K562 (cell line): ENCODE results near the gene EPHA4. TPM values are rescaled to one million over a fixed set of nuclear protein-coding genes. Genes with fewer than 3 reads are reported as not detected.

Source experiments
- ATAC-seq: fragments of 200-7000 bp; cut with Tn5 transposase; 3 replicates; pipeline ENCODE4 v1.9.1; 2020; ENCODE audit warnings: moderate library complexity
- BruUV-seq: library from RNA; stranded (reverse); fragments of 400-500 nt; replicated peaks from 2 replicates; lab custom pipeline; 2021; lab: Mats Ljungman, UMichigan
- CTCF ChIA-PET: fragments of 300-600 bp; formaldehyde crosslinking; extraction: SDS; loops from one replicate; lab custom pipeline; 2021; ENCODE audit warnings: low intra/inter-chr PET ratio; lab: Yijun Ruan, JAX
- POLR2A ChIA-PET: fragments of 300-600, 350-650 bp; sonication (Branson Sonifier 250); formaldehyde crosslinking; extraction: SDS; loops from one replicate; lab custom pipeline; 2021; ENCODE audit warnings: antibody characterized with exemption, inconsistent platforms; lab: Yijun Ruan, JAX
- DNase-seq, 4 experiments: peaks; one replicate each; pipeline versions ENCODE4 v3.0.0 to v3.0.0-alpha.2; 2011 to 2018; ENCODE audit warnings: low spot score in 3 of 4, mixed read lengths in 3 of 4; ENCODE audit errors: extremely low read depth in 1 of 4
- FAIRE-seq: peaks from 2 replicates; lab custom pipeline; 2011; peaks lifted over from hg19 to GRCh38; lab: Jason Lieb, UNC
- H2AFZ ChIP-seq: 2 replicates; pipeline ENCODE4 v1.6.0; 2011; ENCODE audit warnings: low read depth, low read length, control low read depth, inconsistent platforms
- H3K27ac ChIP-seq: fragments of 200-600 bp; 3 replicates; pipeline ENCODE4 v1.8.0; 2011; ENCODE audit warnings: low read depth, mild to moderate bottlenecking, control low read depth, inconsistent platforms, low read length, moderate library complexity, mixed read lengths; ENCODE audit errors: extremely low read depth
- H3K27me3 ChIP-seq, 2 experiments: fragments of 300-600 bp in 1 of 2; 2 replicates in 1 of 2; 3 replicates in 1 of 2; pipeline versions ENCODE4 v1.6.0 to v1.8.0; 2011; ENCODE audit warnings: inconsistent platforms in 2 of 2, low read length in 2 of 2, mild to moderate bottlenecking in 1 of 2, mixed read lengths in 1 of 2, moderate library complexity in 1 of 2; ENCODE audit not compliant: control insufficient read depth in 2 of 2, insufficient read depth in 2 of 2
- H3K36me3 ChIP-seq: fragments of 300-600 bp; 3 replicates; pipeline ENCODE4 v1.8.0; 2011; ENCODE audit warnings: mild to moderate bottlenecking, low read length, inconsistent platforms; ENCODE audit not compliant: control insufficient read depth, insufficient read depth
- H3K4me1 ChIP-seq, 2 experiments: fragments of 200-600 bp in 1 of 2; replicated peaks in 1 of 2; 2 replicates in 1 of 2; 3 replicates in 1 of 2; pipeline versions ENCODE4 v1.5.1 to v1.8.0; 2011; ENCODE audit warnings: inconsistent platforms in 2 of 2, low read length in 2 of 2, mild to moderate bottlenecking in 1 of 2, mixed read lengths in 1 of 2, moderate library complexity in 1 of 2; ENCODE audit not compliant: control insufficient read depth in 2 of 2, insufficient read depth in 2 of 2
- H3K4me2 ChIP-seq: 2 replicates; pipeline ENCODE4 v1.6.1; 2011; ENCODE audit warnings: low read length, control low read depth, inconsistent platforms, mixed read lengths; ENCODE audit not compliant: insufficient read depth
- H3K4me3 ChIP-seq: fragments of 200-600 bp; sonication (generic), shearing (Covaris generic); 2 replicates; pipeline ENCODE4 v1.5.1; 2016; ENCODE audit warnings: control low read depth, inconsistent platforms
- H3K79me2 ChIP-seq: fragments of 200-600 bp; 3 replicates; pipeline ENCODE4 v1.8.0; 2011; ENCODE audit warnings: low read length, inconsistent platforms; ENCODE audit not compliant: control insufficient read depth, insufficient read depth
- H3K9ac ChIP-seq, 2 experiments: 2 replicates each; pipeline versions ENCODE4 v1.6.0 to v1.6.1; 2011; ENCODE audit warnings: low read depth in 2 of 2, low read length in 2 of 2, control low read depth in 1 of 2, inconsistent platforms in 1 of 2, mild to moderate bottlenecking in 1 of 2, mixed read lengths in 1 of 2; ENCODE audit not compliant: insufficient read depth in 1 of 2
- H3K9me1 ChIP-seq: one replicate; pipeline ENCODE4 v1.6.0; 2011; ENCODE audit warnings: inconsistent platforms, mild to moderate bottlenecking, low read length, moderate library complexity; ENCODE audit not compliant: control insufficient read depth, insufficient read depth
- H3K9me3 ChIP-seq: replicated peaks from 2 replicates; pipeline ENCODE4 v1.5.1; 2011; ENCODE audit warnings: low read depth, low read length, inconsistent platforms; ENCODE audit not compliant: control insufficient read depth, insufficient read depth
- H4K20me1 ChIP-seq: replicated peaks from 2 replicates; pipeline ENCODE4 v1.6.1; 2011; ENCODE audit warnings: low read length, inconsistent platforms, mixed read lengths; ENCODE audit not compliant: control insufficient read depth, insufficient read depth
- CREBBP ChIP-seq: IDR thresholded peaks from one replicate; pipeline ENCODE4 v1.6.1; 2012; ENCODE audit warnings: low read depth, mild to moderate bottlenecking, control low read depth, inconsistent platforms, low read length
- PURB ChIP-seq: sonication (generic); formaldehyde crosslinking; IDR thresholded peaks from 2 replicates; pipeline ENCODE4 v1.9.0; 2021; ENCODE audit warnings: low read depth, mild to moderate bottlenecking, missing genetic modification reagents
- SREBF1 ChIP-seq: fragments of 150-350 bp; IDR thresholded peaks from 2 replicates; pipeline ENCODE4 v1.6.1; 2014; ENCODE audit warnings: antibody characterized with exemption, low read depth, low read length, borderline replicate concordance
- STAT5B ChIP-seq: fragments of 250-450 bp; sonication (Bioruptor Pico); IDR thresholded peaks from 2 replicates; pipeline ENCODE4 v1.8.0; 2021; ENCODE audit warnings: mild to moderate bottlenecking, inconsistent platforms
- ZBTB1 ChIP-seq: sonication (generic); formaldehyde crosslinking; IDR thresholded peaks from 2 replicates; pipeline ENCODE4 v1.8.1; 2023; ENCODE audit warnings: missing genetic modification reagents, low read depth, mild to moderate bottlenecking, borderline replicate concordance
- ZKSCAN8 ChIP-seq: fragments of 200-800 bp; sonication (Bioruptor generic); IDR thresholded peaks from 2 replicates; pipeline ENCODE4 v1.6.1; 2016; ENCODE audit warnings: missing genetic modification characterization, missing compliant biosample characterization
- ZNF263 ChIP-seq: sonication (generic); formaldehyde crosslinking; IDR thresholded peaks from 2 replicates; pipeline ENCODE4 v1.8.0; 2022; ENCODE audit warnings: mild to moderate bottlenecking, missing genetic modification reagents, borderline replicate concordance
- ZNF507 ChIP-seq: conservative IDR thresholded peaks from 2 replicates; pipeline ENCODE4 v1.6.1; 2017; ENCODE audit warnings: missing genetic modification characterization, missing compliant biosample characterization
- ZNF830 ChIP-seq: fragments of 250-450 bp; sonication (Bioruptor Pico); IDR thresholded peaks from 2 replicates; pipeline ENCODE4 v1.5.0; 2021; ENCODE audit warnings: mild to moderate bottlenecking
- WGBS: fragments of 100-300 bp; shearing (Covaris generic); methylation state at CpG from one replicate; pipeline ENCODE4 v1.1.6; 2016; ENCODE audit warnings: low coverage, mixed read lengths; ENCODE audit not compliant: insufficient coverage; ENCODE audit errors: missing lambda C conversion rate; 5-methylcytosine and 5-hydroxymethylcytosine counted together
- in situ Hi-C: fragments of 300-500 bp; cut with MboI; formaldehyde crosslinking; loops from 4 replicates; pipeline ENCODE4 v1.15.0; 2018; ENCODE audit warnings: inconsistent platforms, mixed read lengths
- intact Hi-C: fragments of 100-400 bp; cut with micrococcal nuclease; formaldehyde crosslinking; loops from 2 replicates; pipeline ENCODE4 v1.14.2; 2022
- polyA plus RNA-seq, 8 experiments: library from polyadenylated mRNA; depleted of rRNA in 4 of 8; stranded (reverse) in 5 of 8; unstranded in 3 of 8; fragments of >200 nt; fragmentation: Nextera tagmentation in 2 of 8; fragmentation: Illumina TruSeq in 1 of 8; extraction: Ambion mirVana in 2 of 8; extraction: Trizol in 1 of 8; gene quantifications; 2 replicates each; pipeline versions ENCODE4 v1.2.1 to v1.2.3, GENCODE V29; 2011 to 2014; ENCODE audit warnings: inconsistent platforms in 1 of 8, missing spikeins in 1 of 8
- total RNA-seq, 7 experiments: library from RNA; depleted of rRNA in 6 of 7; stranded (reverse); fragments of >200 nt in 6 of 7; fragmentation: Illumina TruSeq in 2 of 7; extraction: Trizol in 2 of 7; gene quantifications; 2 replicates each; pipeline versions ENCODE4 v1.2.1 to v1.2.3, GENCODE V29; 2011 to 2021; ENCODE audit warnings: low replicate concordance in 1 of 7
- TF ChIP-seq, protein P1 (sequence below): fragments of 250-450 bp; sonication (Bioruptor Pico); IDR thresholded peaks from 2 replicates; pipeline ENCODE4 v1.4.0; 2020; ENCODE audit warnings: mild to moderate bottlenecking
- TF ChIP-seq, protein P2 (sequence below): sonication (generic); formaldehyde crosslinking; IDR thresholded peaks from 2 replicates; pipeline ENCODE4 v1.9.0; 2022; ENCODE audit warnings: mild to moderate bottlenecking, missing genetic modification reagents
- TF ChIP-seq, protein P3 (sequence below): fragments of 450-650 bp; IDR thresholded peaks from 2 replicates; pipeline ENCODE4 v1.6.1; 2017; ENCODE audit warnings: mild to moderate bottlenecking, moderate library complexity

EPHA4 gene
- total and polyA plus RNA-seq, 9 of the 15 experiments (the other 6 are each of a cell fraction or from before 2014, with no cell fraction given) = 0.07 to 0.09 (median 0.07) TPM; not detected in 6

DNA sequence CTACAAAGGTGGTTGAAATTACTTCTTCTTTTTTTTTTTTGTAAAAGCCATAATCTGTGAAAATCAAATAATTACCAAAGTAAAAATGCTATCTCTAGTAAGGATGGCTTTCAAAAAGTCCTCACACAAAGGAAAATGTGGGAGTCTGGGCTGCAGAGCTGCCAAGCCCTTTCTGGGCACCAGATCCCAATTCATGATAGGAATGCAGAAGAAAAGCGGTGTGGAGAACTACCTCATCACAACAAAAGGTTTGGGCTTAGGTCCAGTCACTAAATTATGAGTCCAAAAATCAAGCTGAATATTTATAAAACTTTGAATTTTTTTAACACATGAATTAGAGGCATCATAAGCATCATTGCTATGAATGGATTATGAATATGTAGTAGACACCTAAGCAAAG lies 30.8 kb upstream of the EPHA4 start (continued):
- TF ChIP-seq, protein P1, sequence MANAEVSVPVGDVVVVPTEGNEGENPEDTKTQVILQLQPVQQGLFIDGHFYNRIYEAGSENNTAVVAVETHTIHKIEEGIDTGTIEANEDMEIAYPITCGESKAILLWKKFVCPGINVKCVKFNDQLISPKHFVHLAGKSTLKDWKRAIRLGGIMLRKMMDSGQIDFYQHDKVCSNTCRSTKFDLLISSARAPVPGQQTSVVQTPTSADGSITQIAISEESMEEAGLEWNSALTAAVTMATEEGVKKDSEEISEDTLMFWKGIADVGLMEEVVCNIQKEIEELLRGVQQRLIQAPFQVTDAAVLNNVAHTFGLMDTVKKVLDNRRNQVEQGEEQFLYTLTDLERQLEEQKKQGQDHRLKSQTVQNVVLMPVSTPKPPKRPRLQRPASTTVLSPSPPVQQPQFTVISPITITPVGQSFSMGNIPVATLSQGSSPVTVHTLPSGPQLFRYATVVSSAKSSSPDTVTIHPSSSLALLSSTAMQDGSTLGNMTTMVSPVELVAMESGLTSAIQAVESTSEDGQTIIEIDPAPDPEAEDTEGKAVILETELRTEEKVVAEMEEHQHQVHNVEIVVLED = no peak
- TF ChIP-seq, all 486 proteins: peak for 0

DNA sequence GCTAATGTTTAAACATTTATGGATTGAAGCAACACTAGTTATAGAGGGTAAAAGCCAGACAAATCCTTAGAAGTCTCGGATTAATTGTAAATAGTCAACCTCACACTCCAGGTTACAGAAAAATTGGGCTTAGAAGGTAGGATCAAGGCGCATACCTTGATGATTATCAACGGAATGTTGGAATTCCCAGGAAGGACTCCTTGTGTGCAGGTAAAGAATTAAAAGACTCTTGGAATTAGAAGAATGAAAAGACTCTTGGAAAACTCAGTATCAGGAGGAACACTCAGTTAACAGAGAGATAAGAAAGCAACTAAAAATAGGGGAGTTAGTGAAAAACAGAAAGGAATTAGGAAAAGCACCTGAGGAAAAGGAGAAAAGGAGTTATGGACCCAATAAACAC lies 29.3 kb upstream of the EPHA4 start:
- FAIRE-seq (no peak), ATAC-seq (no peak), DNase-seq (no peak)
- intact Hi-C loops = no loop called here
- Histone ChIP-seq H3K4me3 (no peak overlapping the region), H3K27me3 (no peaks in the 10 kb centered on the region), H2AFZ (no peak overlapping the region), H4K20me1 (no peaks in the 10 kb centered on the region), H3K4me2 (no peak overlapping the region), H3K79me2 (no peaks in the 10 kb centered on the region), H3K9me1 (no peaks in the 10 kb centered on the region), H3K27ac (no peak overlapping the region), H3K9me3 (no peaks in the 10 kb centered on the region), H3K9ac (no peak overlapping the region), H3K4me1 (no peaks in the 10 kb centered on the region), H3K36me3 (no peaks in the 10 kb centered on the region)
- WGBS = 0% methylated on average over 3 of the region's 3 CpGs
- POLR2A ChIA-PET = no interaction called here
- BruUV-seq = no TSS peak
- in situ Hi-C loops = no loop called here
- TF ChIP-seq CREBBP (no peak), ZKSCAN8 (CRISPR knock-in tag) (no peak), PURB (CRISPR knock-in tag) (no peak), ZBTB1 (CRISPR knock-in tag) (no peak), ZNF263 (CRISPR knock-in tag) (no peak), ZNF507 (tag) (no peak), ZNF830 (no peak), STAT5B (CRISPR knock-in tag) (no peak), SREBF1 (no peak)
- TF ChIP-seq, protein P2, sequence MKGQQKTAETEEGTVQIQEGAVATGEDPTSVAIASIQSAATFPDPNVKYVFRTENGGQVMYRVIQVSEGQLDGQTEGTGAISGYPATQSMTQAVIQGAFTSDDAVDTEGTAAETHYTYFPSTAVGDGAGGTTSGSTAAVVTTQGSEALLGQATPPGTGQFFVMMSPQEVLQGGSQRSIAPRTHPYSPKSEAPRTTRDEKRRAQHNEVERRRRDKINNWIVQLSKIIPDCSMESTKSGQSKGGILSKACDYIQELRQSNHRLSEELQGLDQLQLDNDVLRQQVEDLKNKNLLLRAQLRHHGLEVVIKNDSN = no peak
- TF ChIP-seq, protein P3, sequence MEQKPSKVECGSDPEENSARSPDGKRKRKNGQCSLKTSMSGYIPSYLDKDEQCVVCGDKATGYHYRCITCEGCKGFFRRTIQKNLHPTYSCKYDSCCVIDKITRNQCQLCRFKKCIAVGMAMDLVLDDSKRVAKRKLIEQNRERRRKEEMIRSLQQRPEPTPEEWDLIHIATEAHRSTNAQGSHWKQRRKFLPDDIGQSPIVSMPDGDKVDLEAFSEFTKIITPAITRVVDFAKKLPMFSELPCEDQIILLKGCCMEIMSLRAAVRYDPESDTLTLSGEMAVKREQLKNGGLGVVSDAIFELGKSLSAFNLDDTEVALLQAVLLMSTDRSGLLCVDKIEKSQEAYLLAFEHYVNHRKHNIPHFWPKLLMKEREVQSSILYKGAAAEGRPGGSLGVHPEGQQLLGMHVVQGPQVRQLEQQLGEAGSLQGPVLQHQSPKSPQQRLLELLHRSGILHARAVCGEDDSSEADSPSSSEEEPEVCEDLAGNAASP = no peak
- CTCF ChIA-PET = no interaction called here
